Liver (tissue), 9 donors: ENCODE results near the gene ABHD13. TPM values are rescaled to one million over a fixed set of nuclear protein-coding genes. Genes with fewer than 3 reads are reported as not detected.
A peak's percentile ranks its signal among the peaks of the same experiment; 100 is the strongest.
"Not testable (repeated sequence)": the region's sequence is repeated elsewhere in the genome, so short reads cannot be mapped to it uniquely, and the experiment has no call there.

Source experiments
- DNase-seq: peaks from one replicate; pipeline ENCODE4 v3.0.0-alpha.2; 2017; ENCODE audit warnings: low spot score
- H3K27ac ChIP-seq, 2 donors: one replicate each; pipeline ENCODE4 v1.7.0; 2013; ENCODE audit warnings: inconsistent platforms in 2 of 2, low read length in 2 of 2, control low read depth in 1 of 2, low read depth in 1 of 2, mild to moderate bottlenecking in 1 of 2
- H3K27me3 ChIP-seq, 4 donors: one replicate each; pipeline versions ENCODE4 v1.6.1 to v1.7.0; 2013; ENCODE audit warnings: low read length in 3 of 4, inconsistent platforms in 1 of 4, mild to moderate bottlenecking in 1 of 4, moderate library complexity in 1 of 4; ENCODE audit not compliant: control insufficient read depth in 4 of 4, insufficient read depth in 4 of 4
- H3K36me3 ChIP-seq, 4 donors: one replicate each; pipeline versions ENCODE4 v1.6.1 to v1.7.0; 2013; ENCODE audit warnings: low read length in 3 of 4, mild to moderate bottlenecking in 3 of 4, low read depth in 1 of 4, moderate library complexity in 1 of 4; ENCODE audit not compliant: control insufficient read depth in 4 of 4, insufficient read depth in 3 of 4
- H3K4me1 ChIP-seq, 4 donors: one replicate each; pipeline versions ENCODE4 v1.6.1 to v1.7.0; 2013; ENCODE audit warnings: low read length in 3 of 4, mild to moderate bottlenecking in 3 of 4, moderate library complexity in 1 of 4; ENCODE audit not compliant: control insufficient read depth in 4 of 4, insufficient read depth in 4 of 4
- H3K4me3 ChIP-seq, 3 donors: one replicate each; pipeline versions ENCODE4 v1.6.1 to v1.7.0; 2013; ENCODE audit warnings: low read length in 3 of 3, control low read depth in 1 of 3, low read depth in 1 of 3, mild to moderate bottlenecking in 1 of 3
- H3K9ac ChIP-seq, 2 donors: one replicate each; pipeline ENCODE4 v1.7.0; 2013; ENCODE audit warnings: low read length in 2 of 2, mild to moderate bottlenecking in 2 of 2, moderate library complexity in 2 of 2, control low read depth in 1 of 2, low read depth in 1 of 2
- H3K9me3 ChIP-seq, 4 donors: one replicate each; pipeline versions ENCODE4 v1.6.1 to v1.7.0; 2013; ENCODE audit warnings: low read length in 3 of 4; ENCODE audit not compliant: control insufficient read depth in 4 of 4
- FOXA1 ChIP-seq: IDR thresholded peaks from 2 replicates; pipeline ENCODE4 v1.6.1; 2016; ENCODE audit warnings: antibody characterized with exemption
- GABPA ChIP-seq, 2 donors: IDR thresholded peaks in 1 of 2; conservative IDR thresholded peaks in 1 of 2; 2 replicates each; pipeline ENCODE4 v1.6.1; 2016; ENCODE audit warnings: antibody characterized with exemption in 2 of 2, mild to moderate bottlenecking in 1 of 2, moderate library complexity in 1 of 2
- HNF4A ChIP-seq, 2 donors: conservative IDR thresholded peaks; 2 replicates each; pipeline ENCODE4 v1.6.1; 2016; ENCODE audit warnings: antibody characterized with exemption in 2 of 2, mild to moderate bottlenecking in 2 of 2
- HNF4G ChIP-seq: IDR thresholded peaks from 2 replicates; pipeline ENCODE4 v1.6.1; 2016; ENCODE audit warnings: antibody characterized with exemption
- RAD21 ChIP-seq, 2 donors: IDR thresholded peaks; 2 replicates each; pipeline ENCODE4 v1.6.1; 2016; ENCODE audit warnings: antibody characterized with exemption in 2 of 2, mild to moderate bottlenecking in 2 of 2
- YY1 ChIP-seq: IDR thresholded peaks from 2 replicates; pipeline ENCODE4 v1.6.1; 2016; ENCODE audit warnings: antibody characterized with exemption, mild to moderate bottlenecking
- WGBS: extraction: QIAGEN DNeasy Blood & Tissue Kit; methylation state at CpG from one replicate; pipeline ENCODE4 v1.1.7; 2013; 5-methylcytosine and 5-hydroxymethylcytosine counted together
- polyA plus RNA-seq, 2 donors: library from polyadenylated mRNA; stranded (reverse) in 1 of 2; unstranded in 1 of 2; fragments of 200-250 nt in 1 of 2; fragments of >200 nt in 1 of 2; fragmentation: Nextera tagmentation in 1 of 2; extraction: Ambion mirVana in 1 of 2; gene quantifications; one replicate each; pipeline versions ENCODE4 v1.2.1 to v1.2.3, GENCODE V29; 2013 to 2015
- total RNA-seq, 2 donors: library from RNA; depleted of rRNA; stranded (reverse); fragments of >200 nt; gene quantifications; one replicate each; pipeline ENCODE4 v1.2.3, GENCODE V29; 2014
- TF ChIP-seq, protein P1 (sequence below): fragments of 150-350 bp; IDR thresholded peaks from 2 replicates; pipeline ENCODE4 v1.5.1; 2017; ENCODE audit warnings: improper control_type of control experiment, low read depth, low read length; ENCODE audit not compliant: missing input control
- donor health status: healthy.
- donor health status: healthy.
- donor health status: healthy.
- donor health status: healthy.
- donor health status: healthy.

Gene ABHD13
- total and polyA plus RNA-seq, 4 donors: 3.6 to 10.3 (median 6.8) TPM

DNA sequence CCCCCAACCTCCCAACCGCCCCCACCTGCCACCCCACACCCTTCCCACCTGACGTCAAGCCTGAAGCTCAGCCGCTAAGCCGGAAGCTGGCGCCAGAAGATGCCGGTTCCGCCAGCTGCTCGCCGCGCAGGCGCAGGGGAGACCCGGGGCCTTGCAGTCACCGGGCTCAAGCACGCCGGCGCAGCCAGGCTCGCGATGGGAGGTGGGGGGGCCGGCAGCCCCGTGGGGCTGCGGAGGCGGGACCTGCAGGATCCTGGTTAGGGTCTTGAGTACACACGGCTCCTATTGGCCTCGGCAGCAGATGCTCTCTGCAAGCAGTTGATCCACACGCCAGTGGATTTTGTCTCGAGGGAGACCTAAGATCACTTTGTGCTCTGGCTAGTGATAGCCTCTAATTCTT, 2.8 kb upstream of the ABHD13 start, which contains the start of gene LIG4:
Gene LIG4 (minus strand): TSS at position 101 of the 400 bp plus-strand sequence. CDS start 4,268 bp downstream, outside the sequence.
- WGBS: under 1% methylated on average over 26 of the region's 26 CpGs
- Histone ChIP-seq H3K36me3 (peaks cover 0 to 5% (median 4%) of the 10 kb centered on the region in 4 donors), H3K27me3 (no peaks in the 10 kb centered on the region), H3K4me1 (peaks cover 6 to 41% (median 25%) of the 10 kb centered on the region in 4 donors), H3K9ac (peak within 1 kb of the TSS; percentile 45 to 57), H3K27ac (peak within 1 kb of the TSS; percentile 11 to 50), H3K4me3 (peak within 1 kb of the TSS; percentile 9 to 75 (median 61)), H3K9me3 (no peaks in the 10 kb centered on the region)
- peak in 1 of 2 donors; percentile 80 for TF ChIP-seq GABPA (IDR thresholded peaks at IDR 0.05 in 1 of 2, conservative IDR thresholded peaks at IDR 0.05 in 1 of 2)
- TF ChIP-seq HNF4G: no peak
- no peak for TF ChIP-seq RAD21 (IDR thresholded peaks at IDR 0.05)
- TF ChIP-seq YY1: no peak
- peak; percentile 82 for DNase-seq

DNA sequence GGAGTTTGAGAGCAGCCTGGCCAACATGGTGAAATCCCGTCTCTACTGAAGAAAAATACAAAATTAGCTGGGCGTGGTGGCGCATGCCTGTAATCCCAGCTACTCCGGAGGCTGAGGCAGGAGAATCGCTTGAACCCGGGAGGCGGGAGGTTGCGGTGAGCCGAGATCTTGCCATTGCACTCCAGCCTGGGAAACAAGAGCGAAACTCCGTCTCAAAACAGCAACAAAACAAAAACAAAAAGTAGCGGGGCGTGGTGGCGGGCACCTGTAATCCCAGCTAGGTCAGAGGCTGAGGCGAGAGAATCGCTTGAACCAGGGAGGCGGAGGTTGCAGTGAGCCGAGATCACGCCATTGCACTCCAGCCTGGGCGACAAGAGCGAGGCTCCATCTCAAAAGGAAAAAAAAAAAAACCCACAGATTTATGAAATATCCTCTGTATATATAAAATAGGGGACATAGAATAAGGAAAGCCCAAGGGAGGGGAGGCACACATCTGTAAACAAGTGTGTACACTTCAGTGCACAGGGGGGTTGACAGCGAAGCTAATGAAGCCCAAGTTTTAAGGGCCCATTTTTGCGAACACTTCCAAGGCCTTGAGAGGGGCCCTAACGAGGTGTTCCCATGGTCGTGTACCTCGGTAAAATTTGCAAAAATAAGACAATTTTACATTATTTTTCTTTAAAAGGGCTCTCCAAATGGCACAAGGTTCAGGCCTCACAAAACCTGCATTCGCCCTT, 717 bp upstream of the ABHD13 start:
- H3K4me3 ChIP-seq: peak overlapping the region; percentile 50 to 100 (median 85)
- not testable (repeated sequence) for H3K36me3 ChIP-seq, H3K9me3 ChIP-seq, H3K27me3 ChIP-seq, DNase-seq
- WGBS: 70% methylated on average over 27 of the region's 27 CpGs
- peak overlapping the region; percentile 55 to 85 for H3K27ac ChIP-seq
- peaks cover 7 to 45% (median 25%) of the 10 kb centered on the region in 4 donors for H3K4me1 ChIP-seq
- H3K9ac ChIP-seq: peak overlapping the region; percentile 82 to 89

GRCh38 chr13:108220041-108220440, 1.8 kb downstream of the ABHD13 start:
- WGBS: 33% methylated on average over 1 of the region's 1 CpG
- peaks cover 11 to 40% (median 27%) of the 10 kb centered on the region in 4 donors for H3K4me1 ChIP-seq
- no peaks in the 10 kb centered on the region for H3K9me3 ChIP-seq
- TF ChIP-seq RAD21 (IDR thresholded peaks at IDR 0.05) (peak in 1 of 2 donors; percentile 27), HNF4A (conservative IDR thresholded peaks at IDR 0.05) (no peak)
- DNase-seq: no peak
- no peaks in the 10 kb centered on the region for H3K27me3 ChIP-seq
- no peak overlapping the region for H3K9ac ChIP-seq
- no peak overlapping the region for H3K27ac ChIP-seq
- no peak overlapping the region for H3K4me3 ChIP-seq
- H3K36me3 ChIP-seq: no peaks in the 10 kb centered on the region

GRCh38 chr13:108223687-108224503, 5.7 kb downstream of the ABHD13 start:
- no peak overlapping the region for H3K9ac ChIP-seq
- no peaks in the 10 kb centered on the region for H3K27me3 ChIP-seq
- H3K27ac ChIP-seq: no peak overlapping the region
- no peak overlapping the region for H3K4me3 ChIP-seq
- no peaks in the 10 kb centered on the region for H3K36me3 ChIP-seq
- no peak for TF ChIP-seq FOXA1
- TF ChIP-seq RAD21 (IDR thresholded peaks at IDR 0.05): no peak
- TF ChIP-seq, protein P1, sequence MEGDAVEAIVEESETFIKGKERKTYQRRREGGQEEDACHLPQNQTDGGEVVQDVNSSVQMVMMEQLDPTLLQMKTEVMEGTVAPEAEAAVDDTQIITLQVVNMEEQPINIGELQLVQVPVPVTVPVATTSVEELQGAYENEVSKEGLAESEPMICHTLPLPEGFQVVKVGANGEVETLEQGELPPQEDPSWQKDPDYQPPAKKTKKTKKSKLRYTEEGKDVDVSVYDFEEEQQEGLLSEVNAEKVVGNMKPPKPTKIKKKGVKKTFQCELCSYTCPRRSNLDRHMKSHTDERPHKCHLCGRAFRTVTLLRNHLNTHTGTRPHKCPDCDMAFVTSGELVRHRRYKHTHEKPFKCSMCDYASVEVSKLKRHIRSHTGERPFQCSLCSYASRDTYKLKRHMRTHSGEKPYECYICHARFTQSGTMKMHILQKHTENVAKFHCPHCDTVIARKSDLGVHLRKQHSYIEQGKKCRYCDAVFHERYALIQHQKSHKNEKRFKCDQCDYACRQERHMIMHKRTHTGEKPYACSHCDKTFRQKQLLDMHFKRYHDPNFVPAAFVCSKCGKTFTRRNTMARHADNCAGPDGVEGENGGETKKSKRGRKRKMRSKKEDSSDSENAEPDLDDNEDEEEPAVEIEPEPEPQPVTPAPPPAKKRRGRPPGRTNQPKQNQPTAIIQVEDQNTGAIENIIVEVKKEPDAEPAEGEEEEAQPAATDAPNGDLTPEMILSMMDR: no peak
- no peak for DNase-seq
- H3K4me1 ChIP-seq: peaks cover 9 to 30% (median 19%) of the 10 kb centered on the region in 4 donors
- no peaks in the 10 kb centered on the region for H3K9me3 ChIP-seq
- WGBS: 91% methylated on average over 7 of the region's 7 CpGs
